DLD1 (cell line): ENCODE measurements around the gene PTPN4.
"Not testable (repeated sequence)": the region's sequence is repeated elsewhere in the genome, so short reads cannot be mapped to it uniquely, and the experiment has no call there.

ENCODE experiments used
- in situ Hi-C: cut with HindIII; loops from 2 replicates; pipeline ENCODE4 v1.10.0; 2017; ENCODE audit warnings: low sequenced_read_pairs

The PTPN4 gene

GRCh38 chr2:119801040-119801439, 41.3 kb downstream of the PTPN4 start:
- in situ Hi-C loops, result no loop called here

DNA sequence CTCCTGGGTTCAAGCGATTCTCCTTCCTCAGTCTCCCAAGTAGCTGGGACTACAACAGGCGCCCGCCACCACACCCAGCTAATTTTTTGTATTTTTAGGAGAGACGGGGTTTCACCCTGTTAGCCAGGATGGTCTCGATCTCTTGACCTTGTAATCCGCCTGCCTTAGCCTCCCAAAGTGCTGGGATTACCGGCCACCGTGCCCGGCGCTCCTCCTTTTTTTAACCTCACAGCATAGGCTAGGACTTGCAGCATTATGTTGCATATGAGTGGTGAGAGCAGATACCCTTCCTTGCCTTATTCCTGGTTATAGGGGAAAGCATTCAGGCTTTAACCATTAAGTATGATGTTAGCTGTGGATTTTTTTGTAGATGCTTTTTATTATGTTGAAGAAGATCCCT, 42.3 kb downstream of the PTPN4 start:
- in situ Hi-C loops, result not testable (repeated sequence)

DNA sequence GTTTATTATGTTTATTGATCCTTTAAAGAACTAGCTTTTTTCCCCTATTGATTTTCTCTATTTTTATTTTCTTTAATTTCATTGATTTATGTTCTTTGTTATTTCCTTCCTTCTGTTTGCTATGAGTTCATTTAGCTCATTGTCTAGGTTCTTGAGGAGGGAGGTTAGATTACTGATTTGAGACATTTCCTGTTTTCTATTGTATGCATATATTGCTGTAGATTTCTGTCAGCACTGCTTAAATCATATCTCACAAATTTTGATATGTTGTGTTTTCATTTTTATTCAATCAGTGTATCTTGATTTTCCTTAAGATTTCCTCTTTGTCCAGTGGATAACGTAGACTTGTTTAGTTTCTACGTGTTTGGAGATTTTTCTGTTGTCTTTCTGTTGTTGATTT, 43.4 kb downstream of the PTPN4 start:
- in situ Hi-C loops, result no loop called here

DNA sequence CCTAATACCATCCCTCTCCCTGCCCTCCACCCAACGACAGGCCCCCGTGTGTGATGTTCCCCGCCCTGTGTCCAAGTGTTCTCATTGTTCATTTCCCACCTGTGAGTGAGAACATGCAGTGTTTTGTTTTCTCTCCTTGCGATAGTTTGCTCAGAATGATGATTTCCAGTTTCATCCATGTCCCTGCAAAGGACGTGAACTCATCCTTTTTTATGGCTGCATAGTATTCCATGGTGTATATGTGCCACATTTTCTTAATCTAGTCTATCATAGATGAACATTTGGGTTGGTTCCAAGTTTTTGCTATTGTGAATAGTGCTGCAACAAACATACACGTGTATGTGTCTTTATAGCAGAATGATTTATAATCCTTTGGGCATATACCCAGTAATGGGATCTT, 44.7 kb downstream of the PTPN4 start:
- in situ Hi-C loops, result not testable (repeated sequence)

- in situ Hi-C loops, result no loop called here
These were observed 48.9 kb downstream of the PTPN4 start for GRCh38 chr2:119808516-119809147.

- in situ Hi-C loops, result no loop called here
These were observed 49.8 kb downstream of the PTPN4 start for GRCh38 chr2:119809339-119810048.

DNA sequence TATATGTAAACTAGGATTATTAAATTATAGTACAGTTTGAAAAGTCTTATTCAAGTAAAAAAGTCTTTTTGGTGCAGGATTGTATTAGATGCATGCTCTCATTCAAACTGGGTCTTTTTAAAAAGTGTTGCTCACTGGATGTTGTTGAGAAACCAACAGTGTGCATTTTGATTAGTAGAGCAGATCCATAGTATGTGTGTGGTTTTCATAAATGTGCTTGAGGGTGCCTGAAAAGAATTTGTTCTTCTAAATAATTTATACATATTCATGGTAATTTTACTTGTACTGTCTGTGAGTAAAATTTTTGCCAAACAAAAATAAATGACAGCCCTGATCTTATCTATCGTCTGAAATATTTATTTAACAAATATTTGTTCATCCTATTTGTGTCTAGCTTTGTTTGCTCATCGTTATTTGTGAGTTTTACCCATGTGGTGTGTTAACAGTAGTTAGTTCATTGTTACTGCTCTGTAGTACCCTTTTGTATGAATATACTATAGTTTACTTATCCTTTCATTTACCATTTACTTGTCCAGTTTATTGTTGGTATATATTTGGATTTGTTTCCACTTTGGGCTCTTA, 50.4 kb downstream of the PTPN4 start:
- in situ Hi-C loops, result no loop called here

- in situ Hi-C loops, result no loop called here
These were observed 54.5 kb downstream of the PTPN4 start for GRCh38 chr2:119814216-119814615.

DNA sequence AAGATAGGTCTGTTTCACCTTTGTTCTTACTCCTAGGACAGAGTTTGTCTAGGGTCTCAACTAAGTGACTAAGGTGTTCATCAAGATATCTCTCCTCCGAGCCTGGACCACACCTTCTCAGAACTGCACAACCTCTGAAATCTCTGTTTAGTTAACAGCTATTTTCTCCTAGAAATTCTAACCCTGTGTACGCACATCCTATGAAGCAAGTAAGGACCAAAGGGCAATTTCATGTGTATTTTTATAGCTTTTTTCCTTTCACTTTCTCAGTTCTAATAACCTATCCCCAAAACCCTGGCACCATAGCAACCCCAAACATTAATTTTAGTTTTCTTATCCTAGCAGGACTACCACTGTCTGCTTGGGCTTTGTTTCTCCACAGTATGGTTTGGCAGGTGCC, 59.1 kb downstream of the PTPN4 start:
- in situ Hi-C loops, result no loop called here

DNA sequence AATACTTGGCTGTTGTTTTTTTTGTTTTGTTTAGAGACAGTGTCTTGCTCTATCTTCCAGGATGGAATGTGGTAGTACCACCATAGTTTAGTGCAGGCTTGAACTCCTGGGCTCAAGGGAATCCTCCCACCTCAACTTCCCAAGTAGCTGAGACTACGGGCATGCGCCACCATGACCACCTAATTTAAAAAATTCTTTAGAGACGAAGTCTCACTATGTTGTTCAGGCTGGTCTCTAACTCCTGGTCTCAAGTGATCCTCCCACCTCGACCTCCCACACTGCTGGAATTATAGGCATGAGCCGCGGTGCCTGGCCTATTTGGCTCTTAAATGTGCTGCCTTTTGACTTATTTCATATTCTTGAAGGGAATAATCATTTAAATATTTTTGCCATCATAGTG, 60.1 kb downstream of the PTPN4 start:
- in situ Hi-C loops, result no loop called here

GRCh38 chr2:119820275-119820674, 60.6 kb downstream of the PTPN4 start:
- in situ Hi-C loops, result no loop called here

- in situ Hi-C loops, result no loop called here
These were observed 61.5 kb downstream of the PTPN4 start for GRCh38 chr2:119821266-119821665.

- in situ Hi-C loops, result no loop called here
These were observed 64.1 kb downstream of the PTPN4 start for GRCh38 chr2:119823734-119824334.

- in situ Hi-C loops, result no loop called here
These were observed 66.7 kb downstream of the PTPN4 start for GRCh38 chr2:119826370-119826961.

DNA sequence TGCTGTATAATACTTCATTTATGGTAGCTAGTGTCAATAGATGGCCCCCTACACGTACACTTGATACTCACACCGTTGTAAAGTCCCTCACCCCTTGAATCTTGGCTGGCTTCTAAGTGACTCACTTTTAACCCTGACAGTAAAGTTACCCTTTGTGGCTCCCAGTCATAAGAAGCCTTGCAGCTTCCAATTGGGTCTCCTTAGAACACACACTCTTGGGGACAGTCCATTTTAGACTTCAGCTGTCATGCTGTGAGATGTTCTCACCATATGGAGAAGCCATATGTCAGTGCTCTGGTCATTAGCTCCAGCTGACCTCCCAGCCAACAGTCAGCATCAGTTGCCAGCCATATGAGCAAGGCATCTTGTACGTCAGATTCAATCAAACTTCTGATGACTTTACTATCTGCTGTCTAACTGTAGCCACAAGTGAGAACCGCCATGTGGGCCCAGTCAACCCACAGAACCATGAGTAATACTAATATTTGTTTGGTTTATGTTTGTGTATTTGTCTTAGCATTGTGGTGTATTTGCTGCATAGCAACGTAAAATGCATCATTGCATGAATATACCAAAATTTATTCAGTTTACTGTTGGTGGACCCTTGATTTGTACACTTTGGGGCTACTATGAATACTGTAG, 68.3 kb downstream of the PTPN4 start:
- in situ Hi-C loops, result no loop called here

DNA sequence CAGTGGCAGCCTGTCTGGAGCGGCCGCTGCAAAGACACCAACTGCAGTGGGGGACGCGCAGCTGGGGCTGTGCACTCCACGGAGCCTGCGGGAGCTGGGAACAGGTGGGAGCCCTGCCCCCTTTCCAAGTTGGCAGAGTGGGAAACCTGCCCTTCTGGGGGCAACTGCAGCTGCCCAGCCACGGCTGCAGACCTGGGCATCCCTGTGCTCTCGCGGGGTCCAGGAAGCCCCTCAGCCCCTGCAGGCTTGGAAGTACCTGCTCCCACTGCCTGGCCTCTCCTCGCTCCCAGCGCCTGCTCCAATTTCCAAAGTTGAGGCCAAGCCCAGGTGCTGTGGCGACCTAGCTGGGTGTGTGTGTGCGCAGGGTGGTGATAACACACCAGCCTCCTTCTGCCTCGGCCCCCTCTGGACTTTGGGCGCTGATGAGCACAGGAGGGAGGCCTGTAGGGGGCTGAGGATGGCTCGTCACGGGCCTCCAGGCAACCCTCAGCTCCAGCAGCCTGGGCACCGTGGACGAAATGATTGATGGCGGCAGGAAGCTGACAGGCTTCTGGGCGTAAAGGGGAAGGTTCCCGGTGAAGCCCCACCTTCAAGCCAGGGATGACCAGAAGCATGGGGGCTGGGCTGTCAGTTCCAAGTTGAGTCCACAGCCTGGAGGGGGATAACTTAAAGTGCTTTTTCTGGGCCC, 76.9 kb downstream of the PTPN4 start:
- in situ Hi-C loops, result no loop called here

DNA sequence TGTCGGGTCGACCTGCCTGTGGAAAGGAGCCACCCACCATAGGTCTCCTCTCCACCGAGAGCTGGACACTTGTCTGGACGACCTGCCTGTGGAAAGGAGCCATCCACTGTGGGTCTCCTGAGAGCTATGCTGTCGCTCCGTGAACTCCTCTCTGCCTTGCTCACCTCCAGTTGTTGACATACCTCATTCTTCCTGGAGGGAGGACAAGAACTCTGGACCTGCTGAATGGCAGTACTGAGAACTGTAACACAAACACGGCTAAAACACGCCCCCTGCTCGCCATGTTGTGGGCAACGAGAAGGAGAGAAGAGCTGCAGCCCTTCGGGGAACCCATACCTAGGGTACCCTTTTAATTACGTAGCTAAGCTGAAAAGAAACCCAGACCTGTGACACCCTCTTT, 77.6 kb downstream of the PTPN4 start:
- in situ Hi-C loops, result no loop called here

- in situ Hi-C loops, result no loop called here
These were observed 78.0 kb downstream of the PTPN4 start for GRCh38 chr2:119837759-119838158.

GRCh38 chr2:119838179-119838578, 78.5 kb downstream of the PTPN4 start:
- in situ Hi-C loops, result no loop called here

DNA sequence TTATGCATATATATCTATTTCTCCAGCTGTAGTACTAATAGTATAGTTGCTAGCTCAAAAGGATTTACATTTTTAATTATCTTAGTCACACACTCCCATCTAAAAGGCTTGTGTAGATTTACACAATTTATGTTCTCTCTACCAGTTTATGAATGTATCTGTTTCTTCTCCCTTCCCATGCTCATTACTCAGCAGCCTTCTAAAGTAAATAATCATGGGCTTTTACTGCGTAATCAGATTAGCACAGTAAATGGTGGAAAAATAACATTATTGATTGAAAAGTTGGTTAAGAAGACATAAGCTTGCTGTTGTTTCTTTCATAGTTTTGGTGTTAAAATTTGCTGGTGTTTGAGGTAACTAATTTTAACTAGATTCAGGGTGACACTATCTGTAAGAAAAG, 81.8 kb downstream of the PTPN4 start:
- in situ Hi-C loops, result no loop called here

GRCh38 chr2:119846021-119846420, 86.3 kb downstream of the PTPN4 start:
- in situ Hi-C loops, result no loop called here
